Right atrium auricular region (tissue), 2 donors: Measurements from ENCODE around the gene CNTN6. TPM values are rescaled to one million over a fixed set of nuclear protein-coding genes. Genes with fewer than 3 reads are reported as not detected.

ENCODE experiments used
- DNase-seq: peaks from one replicate; pipeline ENCODE4 v3.0.0-alpha.2; 2019; ENCODE audit warnings: low spot score
- H3K27ac ChIP-seq, 2 donors: fragments of 200-600 bp; sonication (generic); 1 replicate in 1 of 2; 2 replicates in 1 of 2; pipeline ENCODE4 v1.5.1; 2016 to 2019
- H3K27me3 ChIP-seq, 2 donors: fragments of 200-600 bp; sonication (generic); one replicate each; pipeline versions ENCODE4 v1.5.1 to v1.6.0; 2017 to 2019
- H3K36me3 ChIP-seq: fragments of 200-600 bp; sonication (generic); one replicate; pipeline ENCODE4 v1.5.1; 2016
- H3K4me1 ChIP-seq, 2 donors: fragments of 200-600 bp; sonication (generic); one replicate each; pipeline versions ENCODE4 v1.5.1 to v1.6.0; 2017 to 2019
- H3K4me3 ChIP-seq, 2 donors: fragments of 200-600 bp; sonication (generic); 1 replicate in 1 of 2; 2 replicates in 1 of 2; pipeline ENCODE4 v1.5.1; 2017 to 2019; ENCODE audit warnings: mild to moderate bottlenecking in 1 of 2, moderate library complexity in 1 of 2
- H3K9me3 ChIP-seq, 2 donors: fragments of 200-600 bp; sonication (generic); one replicate each; pipeline ENCODE4 v1.5.1; 2019
- total RNA-seq, 2 donors: library from RNA; depleted of rRNA; stranded (reverse); fragments of >200 nt; gene quantifications; one replicate each; pipeline ENCODE4 v1.1.0, GENCODE V29; 2016
- TF ChIP-seq, protein P1 (sequence below), 2 donors: fragments of 200-600 bp; sonication (generic); IDR thresholded peaks; one replicate each; pipeline ENCODE4 v1.5.1; 2019; ENCODE audit warnings: antibody characterized with exemption in 2 of 2

CNTN6 gene
- total RNA-seq, 2 donors from 2014 or later: 0.28 TPM; not detected in 1

DNA sequence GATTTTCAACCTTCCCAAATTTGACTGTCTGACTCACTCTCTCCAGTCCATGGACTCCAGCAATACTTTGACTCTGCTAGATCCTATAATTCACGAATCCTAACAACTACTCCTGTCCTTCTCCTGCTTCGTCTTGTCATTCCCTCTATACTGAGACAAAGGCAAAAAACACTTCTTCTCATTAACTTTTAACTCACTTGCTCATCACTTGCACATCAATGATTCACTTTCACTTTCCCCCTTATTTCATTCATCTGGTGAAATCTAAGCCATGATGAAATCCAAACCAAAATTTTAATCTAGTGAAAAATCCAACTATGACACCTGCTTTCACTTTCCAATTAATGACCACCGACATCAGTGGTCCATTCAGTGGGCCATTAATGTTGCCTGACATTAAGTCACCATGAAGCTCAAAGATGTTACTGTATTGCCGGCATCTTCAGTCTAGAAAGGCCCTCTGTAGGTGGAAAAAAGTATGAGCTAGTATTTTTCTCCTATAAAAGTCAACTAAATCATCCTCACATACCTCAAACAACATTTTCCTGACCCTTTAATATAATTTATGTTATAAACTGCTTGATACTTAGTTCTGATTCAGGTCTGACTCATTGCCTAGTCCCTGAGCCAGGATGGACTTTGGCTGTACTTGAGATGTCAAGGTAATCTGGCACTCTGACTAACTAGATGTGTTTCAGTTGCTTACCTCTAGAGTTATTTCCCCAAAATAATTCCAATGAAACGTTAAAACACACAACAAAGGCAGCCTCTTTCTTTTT lies 158.6 kb downstream of the CNTN6 start:
- DNase-seq: no peak

DNA sequence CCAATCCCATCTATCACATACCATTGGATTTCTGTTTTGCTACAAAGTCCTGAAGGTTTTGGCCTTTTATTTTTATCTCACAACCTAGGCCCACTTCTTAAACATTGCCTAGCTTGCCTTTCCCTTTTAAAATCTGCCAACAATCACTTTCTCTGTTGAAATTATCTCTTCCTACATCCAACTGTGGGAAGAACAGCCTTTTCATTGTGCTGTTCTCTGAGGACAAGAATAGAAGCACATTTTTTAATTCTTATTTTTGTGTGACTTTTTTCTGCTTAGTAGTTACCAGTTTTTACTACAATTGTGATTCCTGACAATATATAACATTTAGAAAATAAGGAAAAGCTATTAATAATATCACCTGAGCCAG lies 159.2 kb downstream of the CNTN6 start:
- Histone ChIP-seq H3K36me3 (no peaks in the 10 kb centered on the region), H3K27ac (no peak overlapping the region), H3K9me3 (no peaks in the 10 kb centered on the region), H3K27me3 (no peaks in the 10 kb centered on the region), H3K4me1 (no peaks in the 10 kb centered on the region), H3K4me3 (no peak overlapping the region)
- no peak for DNase-seq
- TF ChIP-seq, protein P1, sequence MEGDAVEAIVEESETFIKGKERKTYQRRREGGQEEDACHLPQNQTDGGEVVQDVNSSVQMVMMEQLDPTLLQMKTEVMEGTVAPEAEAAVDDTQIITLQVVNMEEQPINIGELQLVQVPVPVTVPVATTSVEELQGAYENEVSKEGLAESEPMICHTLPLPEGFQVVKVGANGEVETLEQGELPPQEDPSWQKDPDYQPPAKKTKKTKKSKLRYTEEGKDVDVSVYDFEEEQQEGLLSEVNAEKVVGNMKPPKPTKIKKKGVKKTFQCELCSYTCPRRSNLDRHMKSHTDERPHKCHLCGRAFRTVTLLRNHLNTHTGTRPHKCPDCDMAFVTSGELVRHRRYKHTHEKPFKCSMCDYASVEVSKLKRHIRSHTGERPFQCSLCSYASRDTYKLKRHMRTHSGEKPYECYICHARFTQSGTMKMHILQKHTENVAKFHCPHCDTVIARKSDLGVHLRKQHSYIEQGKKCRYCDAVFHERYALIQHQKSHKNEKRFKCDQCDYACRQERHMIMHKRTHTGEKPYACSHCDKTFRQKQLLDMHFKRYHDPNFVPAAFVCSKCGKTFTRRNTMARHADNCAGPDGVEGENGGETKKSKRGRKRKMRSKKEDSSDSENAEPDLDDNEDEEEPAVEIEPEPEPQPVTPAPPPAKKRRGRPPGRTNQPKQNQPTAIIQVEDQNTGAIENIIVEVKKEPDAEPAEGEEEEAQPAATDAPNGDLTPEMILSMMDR (IDR thresholded peaks at IDR 0.05): no peak

More for the DNA sequence above, 158.6 kb downstream of the CNTN6 start:
- no peaks in the 10 kb centered on the region for H3K4me1 ChIP-seq
- no peak overlapping the region for H3K4me3 ChIP-seq
- TF ChIP-seq, protein P1 (IDR thresholded peaks at IDR 0.05): no peak
- no peaks in the 10 kb centered on the region for H3K27me3 ChIP-seq
- no peak overlapping the region for H3K27ac ChIP-seq
- no peaks in the 10 kb centered on the region for H3K9me3 ChIP-seq
- H3K36me3 ChIP-seq: no peaks in the 10 kb centered on the region

DNA sequence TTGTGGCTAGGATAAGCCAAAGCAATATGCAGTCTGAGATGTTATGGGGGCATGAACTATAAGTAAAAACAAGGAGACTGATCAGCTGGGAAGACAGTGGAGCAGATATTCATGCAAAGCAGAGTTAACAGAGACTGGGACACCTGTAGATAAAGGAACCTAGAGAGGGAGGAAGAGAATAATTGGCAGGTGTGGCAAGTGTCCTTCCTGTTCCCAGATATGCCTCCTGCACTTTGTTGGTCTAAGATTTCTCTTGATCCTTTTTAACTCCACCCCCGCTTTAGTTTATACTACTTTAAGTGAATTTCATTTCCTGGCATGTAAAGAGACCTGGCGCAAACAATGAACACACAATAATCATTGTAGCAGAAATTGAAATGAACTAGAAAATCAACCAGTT lies 169.4 kb downstream of the CNTN6 start:
- no peaks in the 10 kb centered on the region for H3K4me1 ChIP-seq
- H3K9me3 ChIP-seq: no peaks in the 10 kb centered on the region
- no peak overlapping the region for H3K4me3 ChIP-seq
- H3K27me3 ChIP-seq: no peaks in the 10 kb centered on the region
- H3K27ac ChIP-seq: no peak overlapping the region
- H3K36me3 ChIP-seq: no peaks in the 10 kb centered on the region
- DNase-seq: no peak
- TF ChIP-seq, protein P1 (IDR thresholded peaks at IDR 0.05): no peak

DNA sequence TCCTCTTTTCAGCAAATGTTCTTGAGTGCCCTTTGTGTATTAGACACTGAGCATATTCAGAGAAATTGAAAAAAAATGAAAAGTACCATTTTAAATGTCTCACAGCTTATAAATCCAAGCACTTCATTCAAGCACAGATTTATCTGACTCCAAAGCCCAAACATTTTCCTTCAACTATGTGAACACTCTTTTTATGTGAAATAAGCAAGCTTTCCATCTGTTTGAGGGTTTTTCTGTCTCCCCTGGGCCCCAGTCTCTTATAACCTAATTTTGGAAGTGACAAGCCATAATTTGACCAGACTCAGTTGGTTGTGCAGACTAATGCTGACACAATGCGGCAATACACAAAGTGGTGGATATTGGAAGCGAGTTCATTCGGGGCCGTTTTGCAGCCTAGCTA lies 170.3 kb downstream of the CNTN6 start:
- no peaks in the 10 kb centered on the region for H3K9me3 ChIP-seq
- no peak for DNase-seq

DNA sequence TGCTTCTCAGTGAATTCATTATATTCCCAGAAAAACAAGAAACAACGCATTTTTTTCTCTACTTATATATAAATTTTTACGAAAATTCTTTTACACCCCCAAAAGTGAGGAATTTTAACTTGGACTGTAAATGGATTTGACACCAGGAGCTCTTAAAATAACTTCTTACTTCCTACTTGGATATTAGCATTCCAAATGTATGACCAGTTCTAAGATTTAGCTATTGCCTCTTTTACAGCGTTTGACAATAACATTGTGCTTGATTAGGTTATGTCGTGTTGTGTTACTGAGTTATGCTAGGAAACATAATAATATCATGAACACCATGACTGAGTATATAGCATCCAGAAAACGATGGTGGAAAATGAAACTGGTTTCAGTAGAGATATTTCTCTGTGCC lies 177.0 kb downstream of the CNTN6 start:
- H3K9me3 ChIP-seq: no peaks in the 10 kb centered on the region
- TF ChIP-seq, protein P1 (IDR thresholded peaks at IDR 0.05): no peak
- no peak overlapping the region for H3K4me3 ChIP-seq
- no peak overlapping the region for H3K27ac ChIP-seq
- H3K27me3 ChIP-seq: no peaks in the 10 kb centered on the region
- no peak for DNase-seq
- H3K4me1 ChIP-seq: no peaks in the 10 kb centered on the region
- no peaks in the 10 kb centered on the region for H3K36me3 ChIP-seq

More for the DNA sequence above, 170.3 kb downstream of the CNTN6 start:
- no peaks in the 10 kb centered on the region for H3K4me1 ChIP-seq
- no peak overlapping the region for H3K27ac ChIP-seq
- no peaks in the 10 kb centered on the region for H3K36me3 ChIP-seq
- H3K27me3 ChIP-seq: no peaks in the 10 kb centered on the region
- H3K4me3 ChIP-seq: no peak overlapping the region
- TF ChIP-seq, protein P1 (IDR thresholded peaks at IDR 0.05): no peak
